Measurements from ENCODE around the gene ZNF841. TPM values are rescaled to one million over a fixed set of nuclear protein-coding genes. Genes with fewer than 3 reads are reported as not detected.
A peak's percentile ranks its signal among the peaks of the same experiment; 100 is the strongest.

The ZNF841 gene
- total and polyA plus RNA-seq, 9 of the 15 experiments (the other 6 are each of a cell fraction or from before 2014, with no cell fraction given), result 3.1 to 17.1 (median 11.0) TPM

DNA sequence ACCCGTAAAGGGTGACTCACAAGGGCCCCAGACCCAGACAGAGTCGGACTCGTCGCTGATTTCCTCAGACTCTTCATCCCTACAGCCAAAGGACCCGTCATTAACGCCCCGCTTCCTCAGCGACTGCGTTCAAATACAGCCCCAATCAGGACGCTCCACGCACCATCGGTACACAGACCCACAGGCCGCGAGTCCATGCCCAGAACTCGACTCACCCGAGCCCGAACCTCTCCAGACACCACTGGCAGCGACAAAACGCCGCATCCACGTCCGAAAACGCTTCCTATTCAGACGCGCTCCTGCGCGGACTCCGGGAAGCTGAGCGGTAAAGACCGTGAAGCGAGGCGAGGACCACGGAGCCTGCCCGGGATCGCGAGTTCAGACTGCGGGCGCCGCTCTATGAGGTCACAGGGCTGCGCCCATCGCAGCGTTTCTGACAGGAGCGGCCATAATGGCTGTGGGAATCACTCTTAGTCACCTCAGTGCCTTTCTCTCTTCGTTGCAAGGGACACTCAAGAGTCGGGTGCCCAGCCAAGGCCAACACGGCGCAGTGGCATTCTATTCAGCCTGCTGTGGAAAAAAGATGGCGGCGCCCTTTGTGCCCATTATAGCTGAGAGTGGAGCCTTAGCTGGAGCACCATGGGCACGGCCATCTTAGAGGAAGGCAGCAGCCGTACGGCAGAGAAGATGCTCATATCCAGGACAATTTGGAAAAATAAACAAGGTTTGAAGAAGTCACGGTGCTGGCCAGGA lies 67.4 kb downstream of the ZNF841 start, which contains the start of gene ZNF614 (continued):
- TF ChIP-seq POLR2B (IDR thresholded peaks at IDR 0.05; ENCODE audit: low read depth, partially characterized antibody), result peak; percentile 92
- TF ChIP-seq BRCA1 (IDR thresholded peaks at IDR 0.05), result no peak
- no peak for TF ChIP-seq BRCA1 (CRISPR knock-in tag; IDR thresholded peaks at IDR 0.05)
- peak; percentile 93 for TF ChIP-seq SUPT5H (IDR thresholded peaks at IDR 0.05)
- TF ChIP-seq NR1H2 (CRISPR knock-in tag; IDR thresholded peaks at IDR 0.05), result no peak
- TF ChIP-seq, protein P1, sequence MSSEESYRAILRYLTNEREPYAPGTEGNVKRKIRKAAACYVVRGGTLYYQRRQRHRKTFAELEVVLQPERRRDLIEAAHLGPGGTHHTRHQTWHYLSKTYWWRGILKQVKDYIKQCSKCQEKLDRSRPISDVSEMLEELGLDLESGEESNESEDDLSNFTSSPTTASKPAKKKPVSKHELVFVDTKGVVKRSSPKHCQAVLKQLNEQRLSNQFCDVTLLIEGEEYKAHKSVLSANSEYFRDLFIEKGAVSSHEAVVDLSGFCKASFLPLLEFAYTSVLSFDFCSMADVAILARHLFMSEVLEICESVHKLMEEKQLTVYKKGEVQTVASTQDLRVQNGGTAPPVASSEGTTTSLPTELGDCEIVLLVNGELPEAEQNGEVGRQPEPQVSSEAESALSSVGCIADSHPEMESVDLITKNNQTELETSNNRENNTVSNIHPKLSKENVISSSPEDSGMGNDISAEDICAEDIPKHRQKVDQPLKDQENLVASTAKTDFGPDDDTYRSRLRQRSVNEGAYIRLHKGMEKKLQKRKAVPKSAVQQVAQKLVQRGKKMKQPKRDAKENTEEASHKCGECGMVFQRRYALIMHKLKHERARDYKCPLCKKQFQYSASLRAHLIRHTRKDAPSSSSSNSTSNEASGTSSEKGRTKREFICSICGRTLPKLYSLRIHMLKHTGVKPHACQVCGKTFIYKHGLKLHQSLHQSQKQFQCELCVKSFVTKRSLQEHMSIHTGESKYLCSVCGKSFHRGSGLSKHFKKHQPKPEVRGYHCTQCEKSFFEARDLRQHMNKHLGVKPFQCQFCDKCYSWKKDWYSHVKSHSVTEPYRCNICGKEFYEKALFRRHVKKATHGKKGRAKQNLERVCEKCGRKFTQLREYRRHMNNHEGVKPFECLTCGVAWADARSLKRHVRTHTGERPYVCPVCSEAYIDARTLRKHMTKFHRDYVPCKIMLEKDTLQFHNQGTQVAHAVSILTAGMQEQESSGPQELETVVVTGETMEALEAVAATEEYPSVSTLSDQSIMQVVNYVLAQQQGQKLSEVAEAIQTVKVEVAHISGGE (CRISPR knock-in tag; IDR thresholded peaks at IDR 0.05), result peak in 1 of 3 experiments; percentile 71; a peak in 2 of 6 replicates
- TF ChIP-seq, protein P2, sequence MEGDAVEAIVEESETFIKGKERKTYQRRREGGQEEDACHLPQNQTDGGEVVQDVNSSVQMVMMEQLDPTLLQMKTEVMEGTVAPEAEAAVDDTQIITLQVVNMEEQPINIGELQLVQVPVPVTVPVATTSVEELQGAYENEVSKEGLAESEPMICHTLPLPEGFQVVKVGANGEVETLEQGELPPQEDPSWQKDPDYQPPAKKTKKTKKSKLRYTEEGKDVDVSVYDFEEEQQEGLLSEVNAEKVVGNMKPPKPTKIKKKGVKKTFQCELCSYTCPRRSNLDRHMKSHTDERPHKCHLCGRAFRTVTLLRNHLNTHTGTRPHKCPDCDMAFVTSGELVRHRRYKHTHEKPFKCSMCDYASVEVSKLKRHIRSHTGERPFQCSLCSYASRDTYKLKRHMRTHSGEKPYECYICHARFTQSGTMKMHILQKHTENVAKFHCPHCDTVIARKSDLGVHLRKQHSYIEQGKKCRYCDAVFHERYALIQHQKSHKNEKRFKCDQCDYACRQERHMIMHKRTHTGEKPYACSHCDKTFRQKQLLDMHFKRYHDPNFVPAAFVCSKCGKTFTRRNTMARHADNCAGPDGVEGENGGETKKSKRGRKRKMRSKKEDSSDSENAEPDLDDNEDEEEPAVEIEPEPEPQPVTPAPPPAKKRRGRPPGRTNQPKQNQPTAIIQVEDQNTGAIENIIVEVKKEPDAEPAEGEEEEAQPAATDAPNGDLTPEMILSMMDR (IDR thresholded peaks at IDR 0.05 in 2 of 3, conservative IDR thresholded peaks at IDR 0.05 in 1 of 3; ENCODE audit: insufficient read depth in 2 of 3, low read depth in 1 of 3, low read length in 3 of 3), result no peak
- TF ChIP-seq GATAD2A (IDR thresholded peaks at IDR 0.05), result no peak
- peak; percentile 45 for TF ChIP-seq PCBP1 (IDR thresholded peaks at IDR 0.05; ENCODE audit: low read depth, low read length, poor library complexity, severe bottlenecking)
- TF ChIP-seq KLF6 (CRISPR knock-in tag; IDR thresholded peaks at IDR 0.05; ENCODE audit: borderline replicate concordance), result peak; percentile 7; the same call in 1 of the 2 replicates
- TF ChIP-seq, protein P3, sequence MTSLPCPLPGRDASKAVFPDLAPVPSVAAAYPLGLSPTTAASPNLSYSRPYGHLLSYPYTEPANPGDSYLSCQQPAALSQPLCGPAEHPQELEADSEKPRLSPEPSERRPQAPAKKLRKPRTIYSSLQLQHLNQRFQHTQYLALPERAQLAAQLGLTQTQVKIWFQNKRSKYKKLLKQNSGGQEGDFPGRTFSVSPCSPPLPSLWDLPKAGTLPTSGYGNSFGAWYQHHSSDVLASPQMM (CRISPR knock-in tag; IDR thresholded peaks at IDR 0.05), result no peak
- TF ChIP-seq, protein P4, sequence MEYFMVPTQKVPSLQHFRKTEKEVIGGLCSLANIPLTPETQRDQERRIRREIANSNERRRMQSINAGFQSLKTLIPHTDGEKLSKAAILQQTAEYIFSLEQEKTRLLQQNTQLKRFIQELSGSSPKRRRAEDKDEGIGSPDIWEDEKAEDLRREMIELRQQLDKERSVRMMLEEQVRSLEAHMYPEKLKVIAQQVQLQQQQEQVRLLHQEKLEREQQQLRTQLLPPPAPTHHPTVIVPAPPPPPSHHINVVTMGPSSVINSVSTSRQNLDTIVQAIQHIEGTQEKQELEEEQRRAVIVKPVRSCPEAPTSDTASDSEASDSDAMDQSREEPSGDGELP (CRISPR knock-in tag; IDR thresholded peaks at IDR 0.05; ENCODE audit: borderline replicate concordance), result peak; percentile 77
- peak; percentile 66; the same call in 1 of the 2 replicates for TF ChIP-seq ZNF224 (CRISPR knock-in tag; IDR thresholded peaks at IDR 0.05)
- peak; percentile 27; the same call in 1 of the 2 replicates for TF ChIP-seq NFIC (IDR thresholded peaks at IDR 0.05)
- TF ChIP-seq ZBED1 (IDR thresholded peaks at IDR 0.05), result no peak
- no peak for TF ChIP-seq POLR2AphosphoS2 (IDR thresholded peaks at IDR 0.05; ENCODE audit: low read length)
- TF ChIP-seq, protein P5, sequence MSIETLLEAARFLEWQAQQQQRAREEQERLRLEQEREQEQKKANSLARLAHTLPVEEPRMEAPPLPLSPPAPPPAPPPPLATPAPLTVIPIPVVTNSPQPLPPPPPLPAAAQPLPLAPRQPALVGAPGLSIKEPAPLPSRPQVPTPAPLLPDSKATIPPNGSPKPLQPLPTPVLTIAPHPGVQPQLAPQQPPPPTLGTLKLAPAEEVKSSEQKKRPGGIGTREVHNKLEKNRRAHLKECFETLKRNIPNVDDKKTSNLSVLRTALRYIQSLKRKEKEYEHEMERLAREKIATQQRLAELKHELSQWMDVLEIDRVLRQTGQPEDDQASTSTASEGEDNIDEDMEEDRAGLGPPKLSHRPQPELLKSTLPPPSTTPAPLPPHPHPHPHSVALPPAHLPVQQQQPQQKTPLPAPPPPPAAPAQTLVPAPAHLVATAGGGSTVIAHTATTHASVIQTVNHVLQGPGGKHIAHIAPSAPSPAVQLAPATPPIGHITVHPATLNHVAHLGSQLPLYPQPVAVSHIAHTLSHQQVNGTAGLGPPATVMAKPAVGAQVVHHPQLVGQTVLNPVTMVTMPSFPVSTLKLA (conservative IDR thresholded peaks at IDR 0.05), result peak; percentile 74 to 87
- no peak; a peak in 1 of 4 replicates for TF ChIP-seq FOXA3 (CRISPR knock-in tag; conservative IDR thresholded peaks at IDR 0.05 in 1 of 2, IDR thresholded peaks at IDR 0.05 in 1 of 2)
